Neuronal stem cell (in vitro differentiated cells): ENCODE data around the gene LRMDA.

Experiments used
- DNase-seq: peaks from one replicate; pipeline ENCODE4 v3.0.0-alpha.2; 2013; ENCODE audit warnings: low spot score
- H2AFZ ChIP-seq: one replicate; pipeline ENCODE4 v1.6.1; 2013; ENCODE audit warnings: mild to moderate bottlenecking, low read length, inconsistent platforms
- H2AK5ac ChIP-seq: 2 replicates; pipeline ENCODE4 v1.6.1; 2013; ENCODE audit warnings: low read depth, mild to moderate bottlenecking, inconsistent platforms, low read length, moderate library complexity, mixed read lengths
- H2BK120ac ChIP-seq: 2 replicates; pipeline ENCODE4 v1.6.1; 2013; ENCODE audit warnings: low read depth, mild to moderate bottlenecking, inconsistent platforms, low read length, moderate library complexity, mixed read lengths
- H2BK12ac ChIP-seq: one replicate; pipeline ENCODE4 v1.6.1; 2013; ENCODE audit warnings: low read length, inconsistent platforms
- H2BK15ac ChIP-seq: 2 replicates; pipeline ENCODE4 v1.6.1; 2013; ENCODE audit warnings: mild to moderate bottlenecking, low read length, inconsistent platforms, mixed read lengths
- H2BK5ac ChIP-seq: one replicate; pipeline ENCODE4 v1.6.1; 2013; ENCODE audit warnings: inconsistent platforms, mild to moderate bottlenecking, low read length, moderate library complexity
- H3K14ac ChIP-seq: one replicate; pipeline ENCODE4 v1.6.1; 2013; ENCODE audit warnings: low read length, inconsistent platforms
- H3K18ac ChIP-seq: 2 replicates; pipeline ENCODE4 v1.6.1; 2013; ENCODE audit warnings: low read length, inconsistent platforms
- H3K23ac ChIP-seq: 2 replicates; pipeline ENCODE4 v1.6.1; 2013; ENCODE audit warnings: low read depth, mild to moderate bottlenecking, mixed read lengths, low read length, inconsistent platforms; ENCODE audit not compliant: poor library complexity
- H3K27ac ChIP-seq: replicated peaks from 3 replicates; pipeline ENCODE4 v1.5.1; 2013; ENCODE audit warnings: low read length, inconsistent platforms
- H3K27me3 ChIP-seq, 3 experiments: 2 replicates each; pipeline ENCODE4 v1.6.1; 2013; ENCODE audit warnings: low read length in 3 of 3, mild to moderate bottlenecking in 2 of 3, inconsistent platforms in 1 of 3, low read depth in 1 of 3, mixed read lengths in 1 of 3, moderate library complexity in 1 of 3; ENCODE audit not compliant: control insufficient read depth in 3 of 3, insufficient read depth in 3 of 3
- H3K36me3 ChIP-seq, 2 donors: replicated peaks in 1 of 2; 2 replicates each; pipeline ENCODE4 v1.6.1; 2013; ENCODE audit warnings: low read length in 2 of 2; ENCODE audit not compliant: control insufficient read depth in 2 of 2, insufficient read depth in 2 of 2
- H3K4ac ChIP-seq: 2 replicates; pipeline ENCODE4 v1.6.1; 2013; ENCODE audit warnings: inconsistent platforms, mild to moderate bottlenecking, low read length, moderate library complexity
- H3K4me1 ChIP-seq, 2 donors: 1 replicate in 1 of 2; 2 replicates in 1 of 2; pipeline ENCODE4 v1.6.1; 2013; ENCODE audit warnings: low read length in 2 of 2, low read depth in 1 of 2; ENCODE audit not compliant: control insufficient read depth in 2 of 2, insufficient read depth in 1 of 2
- H3K4me2 ChIP-seq: one replicate; pipeline ENCODE4 v1.6.1; 2013; ENCODE audit warnings: mild to moderate bottlenecking, low read length, inconsistent platforms; ENCODE audit not compliant: insufficient read depth, poor library complexity, severe bottlenecking
- H3K4me3 ChIP-seq, 2 donors: 2 replicates each; pipeline ENCODE4 v1.5.1; 2013; ENCODE audit warnings: low read length in 2 of 2, mild to moderate bottlenecking in 2 of 2, inconsistent platforms in 1 of 2, moderate library complexity in 1 of 2
- H3K79me1 ChIP-seq: one replicate; pipeline ENCODE4 v1.6.1; 2013; ENCODE audit warnings: low read depth, mild to moderate bottlenecking, inconsistent platforms, low read length, moderate library complexity
- H3K9ac ChIP-seq: one replicate; pipeline ENCODE4 v1.6.1; 2013; ENCODE audit warnings: mild to moderate bottlenecking, low read depth, low read length, inconsistent platforms; ENCODE audit not compliant: poor library complexity
- H3K9me3 ChIP-seq, 2 donors: replicated peaks in 1 of 2; 2 replicates each; pipeline versions ENCODE3 to v1.6.1; 2013; ENCODE audit warnings: low read length in 2 of 2, mild to moderate bottlenecking in 2 of 2, inconsistent platforms in 1 of 2, low read depth in 1 of 2, mixed read lengths in 1 of 2, moderate library complexity in 1 of 2; ENCODE audit not compliant: control insufficient read depth in 2 of 2, insufficient read depth in 1 of 2
- H4K8ac ChIP-seq: one replicate; pipeline ENCODE4 v1.6.1; 2013; ENCODE audit warnings: low read depth, mild to moderate bottlenecking, inconsistent platforms, low read length, moderate library complexity
- H4K91ac ChIP-seq: one replicate; pipeline ENCODE4 v1.6.1; 2013; ENCODE audit warnings: low read length, low read depth, mild to moderate bottlenecking, inconsistent platforms; ENCODE audit not compliant: poor library complexity
- WGBS, 2 donors: extraction: QIAGEN DNeasy Blood & Tissue Kit; methylation state at CpG; one replicate each; pipeline ENCODE4 v1.1.7; 2013; ENCODE audit warnings: missing lambda C conversion rate in 2 of 2, mixed read lengths in 1 of 2; ENCODE audit not compliant: insufficient read length in 2 of 2, insufficient replicate concordance in 1 of 2; ENCODE audit errors: extremely low coverage in 2 of 2; 5-methylcytosine and 5-hydroxymethylcytosine counted together

LRMDA gene

DNA sequence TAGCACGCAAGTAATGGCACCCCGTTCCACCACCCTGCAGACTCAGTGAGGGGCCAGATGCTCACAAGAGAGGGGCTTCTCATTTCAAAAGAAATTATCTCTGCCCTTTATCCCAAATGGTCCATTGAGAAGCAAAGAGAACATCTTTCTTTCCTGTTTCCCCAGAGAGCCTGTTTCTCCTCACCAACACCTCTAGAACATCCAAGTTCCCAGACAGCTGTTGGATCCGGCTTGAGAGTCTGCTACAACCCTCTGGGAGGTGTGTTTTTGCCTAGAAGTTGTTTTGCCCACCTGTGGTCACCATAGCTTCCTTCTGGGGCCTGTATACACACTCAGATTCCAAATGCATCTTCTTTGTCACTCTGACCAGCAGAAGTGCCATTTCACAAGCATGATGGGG, 637.4 kb downstream of the LRMDA start:
- H2BK120ac ChIP-seq = no peak overlapping the region
- no peak overlapping the region for H2AFZ ChIP-seq
- H3K23ac ChIP-seq = no peak overlapping the region
- H4K8ac ChIP-seq = no peak overlapping the region
- no peak overlapping the region for H3K4ac ChIP-seq
- H3K9ac ChIP-seq = no peak overlapping the region
- DNase-seq = no peak
- no peak overlapping the region for H2BK5ac ChIP-seq
- no peaks in the 10 kb centered on the region for H3K4me1 ChIP-seq
- no peaks in the 10 kb centered on the region for H3K79me1 ChIP-seq
- WGBS, 2 donors = no CpG with 5 or more reads among the region's 3 CpGs
- H2BK15ac ChIP-seq = no peak overlapping the region
- peaks cover 5 to 8% of the 10 kb centered on the region in 2 donors for H3K9me3 ChIP-seq
- H3K14ac ChIP-seq = no peak overlapping the region
- H3K18ac ChIP-seq = no peak overlapping the region
- no peaks in the 10 kb centered on the region for H3K36me3 ChIP-seq
- H3K4me2 ChIP-seq = no peak overlapping the region
- H3K27ac ChIP-seq = no peak overlapping the region
- no peak overlapping the region for H4K91ac ChIP-seq
- peaks cover 0 to 3% (median 0%) of the 10 kb centered on the region in 3 experiments for H3K27me3 ChIP-seq
- no peak overlapping the region for H3K4me3 ChIP-seq
- H2BK12ac ChIP-seq = no peak overlapping the region
- no peak overlapping the region for H2AK5ac ChIP-seq

DNA sequence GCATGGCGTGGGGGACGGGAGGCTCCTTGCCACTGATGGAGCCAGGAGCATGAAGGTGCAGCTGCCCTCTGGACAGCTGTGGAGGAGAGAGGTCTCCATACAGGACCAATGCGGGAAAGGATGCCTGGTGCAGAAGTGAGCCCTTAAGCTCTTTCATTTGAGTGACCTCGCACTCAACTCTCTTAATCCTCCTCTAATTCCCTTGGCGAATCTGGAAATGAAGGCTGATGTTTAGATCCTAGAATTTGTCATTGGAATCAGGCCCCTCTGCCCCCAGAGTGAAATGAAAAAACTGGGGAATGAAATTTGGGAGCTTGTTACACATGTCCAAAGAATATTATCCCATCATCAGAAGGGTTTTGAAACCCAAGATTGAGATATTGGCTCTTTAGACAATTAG, 639.5 kb downstream of the LRMDA start:
- Histone ChIP-seq H3K9ac (no peak overlapping the region), H3K79me1 (no peaks in the 10 kb centered on the region), H2AFZ (no peak overlapping the region), H3K27me3 (no peaks in the 10 kb centered on the region), H4K91ac (no peak overlapping the region), H3K27ac (no peak overlapping the region), H2BK15ac (no peak overlapping the region), H3K4me2 (no peak overlapping the region), H3K23ac (no peak overlapping the region), H3K4me1 (no peaks in the 10 kb centered on the region), H3K9me3 (peaks cover 5 to 8% of the 10 kb centered on the region in 2 donors), H2BK12ac (no peak overlapping the region), H4K8ac (no peak overlapping the region), H2BK5ac (no peak overlapping the region), H3K18ac (no peak overlapping the region), H3K14ac (no peak overlapping the region), H2AK5ac (no peak overlapping the region), H3K36me3 (no peaks in the 10 kb centered on the region), H3K4ac (no peak overlapping the region), H2BK120ac (no peak overlapping the region), H3K4me3 (no peak overlapping the region)
- WGBS, 2 donors = no CpG with 5 or more reads among the region's 5 CpGs
- DNase-seq = no peak

GRCh38 chr10:76071653-76072365, 640.4 kb downstream of the LRMDA start:
- Histone ChIP-seq H3K27ac (no peak overlapping the region), H3K4me3 (no peak overlapping the region), H3K18ac (no peak overlapping the region), H3K9ac (no peak overlapping the region), H3K4me2 (no peak overlapping the region), H3K4me1 (no peaks in the 10 kb centered on the region), H3K36me3 (no peaks in the 10 kb centered on the region), H2BK15ac (no peak overlapping the region), H2BK120ac (no peak overlapping the region), H3K27me3 (no peaks in the 10 kb centered on the region), H4K91ac (no peak overlapping the region), H3K9me3 (peaks cover 5 to 8% of the 10 kb centered on the region in 2 donors), H3K14ac (no peak overlapping the region), H3K4ac (no peak overlapping the region), H4K8ac (no peak overlapping the region), H2AFZ (no peak overlapping the region), H2BK12ac (no peak overlapping the region), H3K79me1 (no peaks in the 10 kb centered on the region), H2BK5ac (no peak overlapping the region), H2AK5ac (no peak overlapping the region), H3K23ac (no peak overlapping the region)
- no CpG with 5 or more reads among the region's 5 CpGs for WGBS, 2 donors
- DNase-seq = no peak

GRCh38 chr10:76072384-76072783, 641.0 kb downstream of the LRMDA start:
- Histone ChIP-seq H3K4me3 (no peak overlapping the region), H3K36me3 (no peaks in the 10 kb centered on the region), H2AK5ac (no peak overlapping the region), H2AFZ (no peak overlapping the region), H3K9me3 (peaks cover 5 to 8% of the 10 kb centered on the region in 2 donors), H3K18ac (no peak overlapping the region), H3K23ac (no peak overlapping the region), H3K14ac (no peak overlapping the region), H4K91ac (no peak overlapping the region), H2BK12ac (no peak overlapping the region), H3K27me3 (no peaks in the 10 kb centered on the region), H3K27ac (no peak overlapping the region), H3K4me1 (no peaks in the 10 kb centered on the region), H3K9ac (no peak overlapping the region), H2BK5ac (no peak overlapping the region), H4K8ac (no peak overlapping the region), H2BK120ac (no peak overlapping the region), H2BK15ac (no peak overlapping the region), H3K4me2 (no peak overlapping the region), H3K4ac (no peak overlapping the region), H3K79me1 (no peaks in the 10 kb centered on the region)
- no peak for DNase-seq
